Measurements from ENCODE around the gene VPS37C.

VPS37C gene

GRCh38 chr11:61092280-61092766, 68.9 kb downstream of the VPS37C start:
- peak; percentile 73 to 77 for DNase-seq

- DNase-seq: peak; percentile 74 to 80
Measured at GRCh38 chr11:61091373-61092279, 69.6 kb downstream of the VPS37C start.

GRCh38 chr11:61090982-61091372, 70.2 kb downstream of the VPS37C start:
- DNase-seq: peak in 1 of 2 experiments; percentile 30

- DNase-seq: no peak
Measured at GRCh38 chr11:61090521-61090920, 70.7 kb downstream of the VPS37C start.

GRCh38 chr11:61089806-61090491, 71.3 kb downstream of the VPS37C start:
- DNase-seq: no peak

GRCh38 chr11:61087426-61088119, 73.7 kb downstream of the VPS37C start:
- no peak for DNase-seq

- peak; percentile 66 to 73 for DNase-seq
Measured at GRCh38 chr11:61083601-61084147, 77.6 kb downstream of the VPS37C start.

GRCh38 chr11:61082931-61083531, 78.2 kb downstream of the VPS37C start:
- DNase-seq: peak in 1 of 2 experiments; percentile 65

GRCh38 chr11:61082062-61082870, 79.0 kb downstream of the VPS37C start:
- peak in 1 of 2 experiments; percentile 54 for DNase-seq

GRCh38 chr11:61080986-61081590, 80.1 kb downstream of the VPS37C start:
- DNase-seq: peak in 1 of 2 experiments; percentile 42

GRCh38 chr11:61080526-61080925, 80.7 kb downstream of the VPS37C start:
- DNase-seq: peak in 1 of 2 experiments; percentile 44

All from activated CD4-positive, alpha-beta T cell treated with anti-CD3 and anti-CD28 coated beads, Interleukin-2, amount 50 U/mL, for 48 hours (primary cell).